ENCODE results near the gene FBXO22.
A peak's percentile ranks its signal among the peaks of the same experiment; 100 is the strongest.
"Not testable (repeated sequence)": the region's sequence is repeated elsewhere in the genome, so short reads cannot be mapped to it uniquely, and the experiment has no call there.

FBXO22 gene

GRCh38 chr15:75903331-75904239, at the start of gene FBXO22:
Gene FBXO22, plus strand, starts transcription at chr15:75903878. Its CDS starts 86 bp downstream, at chr15:75903964.
- H3K36me3 ChIP-seq: peaks cover 0 to 5% (median 0%) of the 10 kb centered on the region in 3 donors
- peaks cover 0 to 26% (median 12%) of the 10 kb centered on the region in 4 donors for H3K4me1 ChIP-seq
- DNase-seq: peak; percentile 90 to 93
- H3K9me3 ChIP-seq: no peaks in the 10 kb centered on the region
- no peaks in the 10 kb centered on the region for H3K27me3 ChIP-seq
- peak within 1 kb of the TSS; percentile 76 to 81 for H3K4me3 ChIP-seq
- no peak for TF ChIP-seq CTCF (IDR thresholded peaks at IDR 0.05)
- H3K27ac ChIP-seq: peak within 1 kb of the TSS; percentile 77 to 83
- intact Hi-C loops (cut with DNase I; ENCODE audit: low total_unique reads): no loop called here

- Histone ChIP-seq H3K9me3 (no peaks in the 10 kb centered on the region), H3K27me3 (no peaks in the 10 kb centered on the region), H3K4me1 (no peaks in the 10 kb centered on the region), H3K4me3 (no peak overlapping the region), H3K27ac (no peak overlapping the region), H3K36me3 (peaks cover 0 to 30% (median 10%) of the 10 kb centered on the region in 3 donors)
- TF ChIP-seq CTCF (IDR thresholded peaks at IDR 0.05): no peak
- intact Hi-C loops (cut with DNase I; ENCODE audit: low total_unique reads): no loop called here
- DNase-seq: no peak
Observed at GRCh38 chr15:75857886-75858285, 45.8 kb upstream of the FBXO22 start.

- no peaks in the 10 kb centered on the region for H3K4me1 ChIP-seq
- no peak for DNase-seq
- H3K27ac ChIP-seq: no peak overlapping the region
- H3K4me3 ChIP-seq: no peak overlapping the region
- intact Hi-C loops (cut with DNase I; ENCODE audit: low total_unique reads): no loop called here
- no peaks in the 10 kb centered on the region for H3K9me3 ChIP-seq
- TF ChIP-seq CTCF (IDR thresholded peaks at IDR 0.05): no peak
- no peaks in the 10 kb centered on the region for H3K27me3 ChIP-seq
- peaks cover 0 to 26% (median 0%) of the 10 kb centered on the region in 3 donors for H3K36me3 ChIP-seq
Observed at GRCh38 chr15:75861750-75862402, 41.8 kb upstream of the FBXO22 start.

GRCh38 chr15:75862796-75863195, 40.9 kb upstream of the FBXO22 start:
- no peak overlapping the region for H3K27ac ChIP-seq
- H3K36me3 ChIP-seq: peaks cover 0 to 26% (median 0%) of the 10 kb centered on the region in 3 donors
- H3K27me3 ChIP-seq: no peaks in the 10 kb centered on the region
- H3K9me3 ChIP-seq: no peaks in the 10 kb centered on the region
- no peak overlapping the region for H3K4me3 ChIP-seq
- H3K4me1 ChIP-seq: no peaks in the 10 kb centered on the region
- TF ChIP-seq CTCF (IDR thresholded peaks at IDR 0.05): no peak
- intact Hi-C loops (cut with DNase I; ENCODE audit: low total_unique reads): no loop called here
- DNase-seq: no peak

GRCh38 chr15:75864213-75865059, 39.2 kb upstream of the FBXO22 start:
- no peak for DNase-seq
- Histone ChIP-seq H3K9me3 (no peaks in the 10 kb centered on the region), H3K36me3 (peaks cover 1 to 18% (median 7%) of the 10 kb centered on the region in 3 donors), H3K4me3 (no peak overlapping the region), H3K27ac (no peak overlapping the region), H3K27me3 (no peaks in the 10 kb centered on the region), H3K4me1 (no peaks in the 10 kb centered on the region)
- intact Hi-C loops (cut with DNase I; ENCODE audit: low total_unique reads): no loop called here
- no peak for TF ChIP-seq CTCF (IDR thresholded peaks at IDR 0.05)

GRCh38 chr15:75866045-75866444, 37.6 kb upstream of the FBXO22 start:
- H3K4me3 ChIP-seq; H3K27me3 ChIP-seq; DNase-seq; H3K27ac ChIP-seq; intact Hi-C loops (cut with DNase I; ENCODE audit: low total_unique reads); H3K9me3 ChIP-seq; H3K4me1 ChIP-seq: not testable (repeated sequence)
- H3K36me3 ChIP-seq: peaks cover 4 to 28% (median 14%) of the 10 kb centered on the region in 3 donors

Data from tibial artery (tissue), 4 donors.